CD4-positive, alpha-beta T cell (primary cell): ENCODE measurements around the gene CIB4. TPM values are rescaled to one million over a fixed set of nuclear protein-coding genes. Genes with fewer than 3 reads are reported as not detected.

Source experiments
- ATAC-seq: fragments of 200-7000 bp; cut with Tn5 transposase; one replicate; pipeline ENCODE4 v1.10.0; 2022; ENCODE audit warnings: mild to moderate bottlenecking; ENCODE audit not compliant: poor library complexity
- CTCF ChIA-PET: fragments of 350-600 bp; sonication (Branson Sonifier 250); formaldehyde crosslinking; loops from one replicate; lab custom pipeline; 2021; ENCODE audit warnings: antibody characterized with exemption, inconsistent platforms; lab: Charles Lee
- POLR2A ChIA-PET: fragments of 350-600 bp; sonication (Branson Sonifier 250); formaldehyde crosslinking; loops from one replicate; lab custom pipeline; 2021; ENCODE audit warnings: antibody characterized with exemption, inconsistent platforms; lab: Charles Lee
- DNase-seq, 14 experiments: peaks; one replicate each; pipeline ENCODE4 v3.0.0-alpha.2; 2013 to 2020; ENCODE audit warnings: mixed read lengths in 2 of 14
- H3K27ac ChIP-seq, 2 donors: one replicate each; pipeline versions ENCODE4 v1.5.1 to v1.7.0; 2013; ENCODE audit warnings: low read length in 2 of 2, low read depth in 1 of 2, mild to moderate bottlenecking in 1 of 2
- H3K27me3 ChIP-seq, 2 experiments: 1 replicate in 1 of 2; 2 replicates in 1 of 2; pipeline versions ENCODE4 v1.6.1 to v1.7.0; 2013; ENCODE audit warnings: low read length in 2 of 2, control low read depth in 1 of 2, mild to moderate bottlenecking in 1 of 2, moderate library complexity in 1 of 2; ENCODE audit not compliant: insufficient read depth in 2 of 2, control insufficient read depth in 1 of 2
- H3K36me3 ChIP-seq: one replicate; pipeline ENCODE4 v1.6.1; 2013; ENCODE audit warnings: low read length, control low read depth; ENCODE audit not compliant: insufficient read depth
- H3K4me1 ChIP-seq: one replicate; pipeline ENCODE4 v1.6.1; 2013; ENCODE audit warnings: low read length, control low read depth; ENCODE audit not compliant: insufficient read depth
- H3K4me3 ChIP-seq: one replicate; pipeline ENCODE4 v1.5.1; 2013; ENCODE audit warnings: mild to moderate bottlenecking, low read length, moderate library complexity
- H3K9me3 ChIP-seq, 2 experiments: 1 replicate in 1 of 2; 2 replicates in 1 of 2; pipeline versions ENCODE4 v1.6.1 to v1.7.0; 2013; ENCODE audit warnings: low read length in 2 of 2, mild to moderate bottlenecking in 2 of 2, control low read depth in 1 of 2, moderate library complexity in 1 of 2; ENCODE audit not compliant: control insufficient read depth in 1 of 2, insufficient read depth in 1 of 2
- H3K27ac Mint-ChIP-seq: one replicate; pipeline ENCODE4 v1.8.0; 2020; ENCODE audit warnings: mixed read lengths
- H3K27me3 Mint-ChIP-seq: one replicate; pipeline ENCODE4 v1.8.0; 2021; ENCODE audit warnings: mixed read lengths
- H3K36me3 Mint-ChIP-seq: one replicate; pipeline ENCODE4 v1.8.0; 2021; ENCODE audit warnings: low read depth, mixed read lengths
- H3K4me1 Mint-ChIP-seq: one replicate; pipeline ENCODE4 v1.8.0; 2021; ENCODE audit warnings: low read depth, mixed read lengths
- H3K4me3 Mint-ChIP-seq: one replicate; pipeline ENCODE4 v1.8.0; 2020; ENCODE audit warnings: mild to moderate bottlenecking, mixed read lengths
- H3K9me3 Mint-ChIP-seq: one replicate; pipeline ENCODE4 v1.8.0; 2020; ENCODE audit warnings: mixed read lengths
- CTCF ChIP-seq: fragments of 200-600 bp; IDR thresholded peaks from one replicate; pipeline ENCODE4 v1.8.0; 2022; ENCODE audit warnings: antibody characterized with exemption, mild to moderate bottlenecking
- intact Hi-C, 2 experiments: fragments of 100-400 bp; cut with DNase I in 1 of 2; cut with micrococcal nuclease in 1 of 2; formaldehyde crosslinking; loops; one replicate each; pipeline versions ENCODE4 v1.15.1 to v1.9.0; 2023 to 2025; cut with DNase I, micrococcal nuclease
- total RNA-seq, 174 experiments: library from RNA in 2 of 174; stranded (reverse) in 2 of 174; gene quantifications; one replicate each; pipeline ENCODE4 v1.2.3 and lab custom pipeline; 2021 to 2026

The CIB4 gene
- total RNA-seq, 2 experiments from 2014 or later: not detected

GRCh38 chr2:26632624-26633185, 8.5 kb downstream of the CIB4 start:
- no peak for DNase-seq
- no peak for ATAC-seq
- intact Hi-C loops: no loop called here
- ChIA-PET POLR2A (no interaction called here), CTCF (interaction anchor here (0.6 kb wide), 1 partner anchor 36 kb away, joined by 3 read pairs; no protein-coding TSS in a partner anchor)
- Mint-ChIP-seq H3K36me3 (no peaks in the 10 kb centered on the region), H3K27me3 (no peaks in the 10 kb centered on the region), H3K27ac (no peak overlapping the region), H3K9me3 (no peaks in the 10 kb centered on the region), H3K4me3 (no peak overlapping the region), H3K4me1 (no peaks in the 10 kb centered on the region)
- H3K27me3 ChIP-seq: peaks cover under 1 to 2% of the 10 kb centered on the region in 2 experiments
- H3K4me3 ChIP-seq: no peak overlapping the region
- H3K4me1 ChIP-seq: no peaks in the 10 kb centered on the region
- no peaks in the 10 kb centered on the region for H3K9me3 ChIP-seq
- no peak for TF ChIP-seq CTCF
- H3K27ac ChIP-seq: no peak overlapping the region
- H3K36me3 ChIP-seq: no peaks in the 10 kb centered on the region

- no peak overlapping the region for H3K27ac ChIP-seq
- H3K4me3 ChIP-seq: no peak overlapping the region
- H3K9me3 Mint-ChIP-seq: no peaks in the 10 kb centered on the region
- H3K4me1 ChIP-seq: no peaks in the 10 kb centered on the region
- no peaks in the 10 kb centered on the region for H3K4me1 Mint-ChIP-seq
- DNase-seq (no peak), ATAC-seq (no peak)
- no peaks in the 10 kb centered on the region for H3K27me3 Mint-ChIP-seq
- no peak overlapping the region for H3K27ac Mint-ChIP-seq
- POLR2A ChIA-PET: no interaction called here
- H3K36me3 Mint-ChIP-seq: no peaks in the 10 kb centered on the region
- intact Hi-C loops: no loop called here
- CTCF ChIA-PET: no interaction called here
- no peak for TF ChIP-seq CTCF
- H3K9me3 ChIP-seq: no peaks in the 10 kb centered on the region
- H3K36me3 ChIP-seq: no peaks in the 10 kb centered on the region
- H3K27me3 ChIP-seq: peaks cover 0 to 2% of the 10 kb centered on the region in 2 experiments
- H3K4me3 Mint-ChIP-seq: no peak overlapping the region
Measured at GRCh38 chr2:26631401-26632170, 9.6 kb downstream of the CIB4 start.

- H3K4me3 Mint-ChIP-seq: no peak overlapping the region
- intact Hi-C loops: no loop called here
- Histone ChIP-seq H3K4me3 (no peak overlapping the region), H3K9me3 (no peaks in the 10 kb centered on the region), H3K36me3 (no peaks in the 10 kb centered on the region), H3K4me1 (no peaks in the 10 kb centered on the region), H3K27ac (no peak overlapping the region), H3K27me3 (peaks cover 0 to 2% of the 10 kb centered on the region in 2 experiments)
- H3K27me3 Mint-ChIP-seq: no peaks in the 10 kb centered on the region
- ATAC-seq (no peak), DNase-seq (no peak)
- ChIA-PET CTCF (no interaction called here), POLR2A (no interaction called here)
- H3K36me3 Mint-ChIP-seq: no peaks in the 10 kb centered on the region
- H3K9me3 Mint-ChIP-seq: no peaks in the 10 kb centered on the region
- TF ChIP-seq CTCF: no peak
- H3K4me1 Mint-ChIP-seq: no peaks in the 10 kb centered on the region
- no peak overlapping the region for H3K27ac Mint-ChIP-seq
Measured at GRCh38 chr2:26630669-26631360, 10.4 kb downstream of the CIB4 start.
